HepG2 (cell line): ENCODE results near the gene ZBTB8B. TPM values are rescaled to one million over a fixed set of nuclear protein-coding genes. Genes with fewer than 3 reads are reported as not detected.

ENCODE experiments used
- AHR ChIP-seq: IDR thresholded peaks from 2 replicates; pipeline ENCODE4 v1.6.1; 2018; ENCODE audit warnings: missing genetic modification reagents, missing compliant biosample characterization
- CREB1 ChIP-seq, 2 experiments: fragments of 450-650 bp in 1 of 2; IDR thresholded peaks; 2 replicates each; pipeline ENCODE4 v1.6.1; 2016 to 2017; ENCODE audit warnings: control low read depth in 1 of 2, mild to moderate bottlenecking in 1 of 2, missing compliant biosample characterization in 1 of 2, missing genetic modification characterization in 1 of 2
- CREBL2 ChIP-seq: sonication (generic); formaldehyde crosslinking; IDR thresholded peaks from 2 replicates; pipeline ENCODE4 v1.8.1; 2023; ENCODE audit warnings: missing genetic modification reagents, mild to moderate bottlenecking, borderline replicate concordance
- FOXA3 ChIP-seq: IDR thresholded peaks from 2 replicates; pipeline ENCODE4 v1.6.1; 2016; ENCODE audit warnings: missing genetic modification reagents, missing compliant biosample characterization
- HDAC2 ChIP-seq: sonication (generic); formaldehyde crosslinking; IDR thresholded peaks from 2 replicates; pipeline ENCODE4 v1.4.0; 2020; ENCODE audit warnings: missing genetic modification reagents
- HNRNPH1 ChIP-seq: fragments of 200-400 bp; formaldehyde crosslinking; optimal IDR thresholded peaks from 2 replicates; pipeline ENCODE3; 2017; ENCODE audit warnings: mild to moderate bottlenecking, low read depth, low read length
- HNRNPL ChIP-seq: fragments of 200-400 bp; formaldehyde crosslinking; IDR thresholded peaks from 2 replicates; pipeline ENCODE4 v1.6.1; 2017; ENCODE audit warnings: mild to moderate bottlenecking, low read depth, low read length
- IKZF1 ChIP-seq: fragments of 450-650 bp; IDR thresholded peaks from 2 replicates; pipeline ENCODE4 v1.7.1; 2016
- MAX ChIP-seq: IDR thresholded peaks from 2 replicates; pipeline ENCODE4 v1.6.1; 2012; ENCODE audit warnings: inconsistent platforms
- NONO ChIP-seq, 2 experiments: fragments of 450-650 bp in 1 of 2; sonication (generic) in 1 of 2; formaldehyde crosslinking in 1 of 2; IDR thresholded peaks in 1 of 2; conservative IDR thresholded peaks in 1 of 2; 2 replicates each; pipeline versions ENCODE4 v1.6.1 to v1.8.0; 2017 to 2022; ENCODE audit warnings: mild to moderate bottlenecking in 1 of 2, missing genetic modification reagents in 1 of 2, moderate library complexity in 1 of 2
- PHF20 ChIP-seq: sonication (generic); formaldehyde crosslinking; IDR thresholded peaks from 2 replicates; pipeline ENCODE4 v1.5.0; 2020; ENCODE audit warnings: mild to moderate bottlenecking, missing genetic modification reagents
- RBFOX2 ChIP-seq: fragments of 200-400 bp; formaldehyde crosslinking; IDR thresholded peaks from 2 replicates; pipeline ENCODE4 v1.6.1; 2017; ENCODE audit warnings: low read depth, mild to moderate bottlenecking, low read length
- RFX1 ChIP-seq: fragments of 450-650 bp; IDR thresholded peaks from 2 replicates; pipeline ENCODE4 v1.6.1; 2017
- SALL1 ChIP-seq: sonication (generic); formaldehyde crosslinking; IDR thresholded peaks from 2 replicates; pipeline ENCODE4 v1.8.0; 2022; ENCODE audit warnings: mild to moderate bottlenecking, missing genetic modification reagents
- SAP130 ChIP-seq: IDR thresholded peaks from 2 replicates; pipeline ENCODE4 v1.6.1; 2016; ENCODE audit warnings: low read depth
- SOX5 ChIP-seq: IDR thresholded peaks from 2 replicates; pipeline ENCODE4 v1.6.1; 2016; ENCODE audit warnings: borderline replicate concordance
- SOX6 ChIP-seq, 2 experiments: fragments of 450-650 bp in 1 of 2; sonication (generic) in 1 of 2; formaldehyde crosslinking in 1 of 2; IDR thresholded peaks; 2 replicates each; pipeline versions ENCODE4 v1.4.0 to v1.6.1; 2017 to 2020; ENCODE audit warnings: antibody characterized with exemption in 1 of 2, mild to moderate bottlenecking in 1 of 2, missing genetic modification reagents in 1 of 2
- SP4 ChIP-seq: sonication (generic); formaldehyde crosslinking; IDR thresholded peaks from 2 replicates; pipeline ENCODE4 v1.8.1; 2023; ENCODE audit warnings: mild to moderate bottlenecking, missing genetic modification reagents
- SRSF4 ChIP-seq: fragments of 200-400 bp; formaldehyde crosslinking; IDR thresholded peaks from one replicate; pipeline ENCODE4 v1.6.1; 2018; ENCODE audit warnings: mild to moderate bottlenecking, low read depth, low read length, moderate library complexity; ENCODE audit not compliant: poor library complexity, severe bottlenecking
- U2AF1 ChIP-seq: fragments of 200-400 bp; formaldehyde crosslinking; optimal IDR thresholded peaks from 2 replicates; pipeline ENCODE3; 2017; ENCODE audit warnings: mild to moderate bottlenecking, low read depth, low read length
- UBTF ChIP-seq: sonication (generic); formaldehyde crosslinking; IDR thresholded peaks from 2 replicates; pipeline ENCODE4 v1.4.0; 2020; ENCODE audit warnings: mild to moderate bottlenecking, missing genetic modification reagents
- YEATS2 ChIP-seq: sonication (generic); formaldehyde crosslinking; IDR thresholded peaks from 2 replicates; pipeline ENCODE4 v1.4.0; 2020; ENCODE audit warnings: missing genetic modification reagents, borderline replicate concordance
- ZMAT5 ChIP-seq: sonication (generic); formaldehyde crosslinking; IDR thresholded peaks from 2 replicates; pipeline ENCODE4 v1.5.0; 2020; ENCODE audit warnings: mild to moderate bottlenecking, low read depth, missing genetic modification reagents, borderline replicate concordance
- ZNF235 ChIP-seq: sonication (generic); formaldehyde crosslinking; IDR thresholded peaks from 2 replicates; pipeline ENCODE4 v1.8.1; 2023; ENCODE audit warnings: mild to moderate bottlenecking, missing genetic modification reagents, borderline replicate concordance
- ZNF260 ChIP-seq: sonication (generic); formaldehyde crosslinking; IDR thresholded peaks from 2 replicates; pipeline ENCODE4 v1.4.0; 2020; ENCODE audit warnings: missing genetic modification reagents, low read depth, mild to moderate bottlenecking, borderline replicate concordance
- ZNF607 ChIP-seq: sonication (generic); formaldehyde crosslinking; IDR thresholded peaks from 2 replicates; pipeline ENCODE4 v1.5.1; 2020; ENCODE audit warnings: missing genetic modification reagents, mild to moderate bottlenecking, borderline replicate concordance
- ZNF616 ChIP-seq: sonication (generic); formaldehyde crosslinking; IDR thresholded peaks from 2 replicates; pipeline ENCODE4 v1.5.0; 2020; ENCODE audit warnings: low read depth, mild to moderate bottlenecking, missing genetic modification reagents
- ZNF644 ChIP-seq: IDR thresholded peaks from 2 replicates; pipeline ENCODE4 v1.6.1; 2016; ENCODE audit warnings: low read depth
- ZNF792 ChIP-seq: IDR thresholded peaks from 2 replicates; pipeline ENCODE4 v1.6.1; 2016
- polyA plus RNA-seq, 8 experiments: library from polyadenylated mRNA; depleted of rRNA in 3 of 8; stranded (reverse) in 7 of 8; unstranded in 1 of 8; fragments of >200 nt; fragmentation: Illumina TruSeq in 4 of 8; extraction: Trizol in 4 of 8; gene quantifications; 2 replicates each; pipeline versions ENCODE4 v1.2.1 to v1.2.3, GENCODE V29; 2011 to 2016; ENCODE audit warnings: low read depth in 4 of 8, missing spikeins in 1 of 8, mixed read lengths in 1 of 8; ENCODE audit not compliant: insufficient read depth in 1 of 8
- total RNA-seq, 5 experiments: library from RNA; depleted of rRNA; stranded (reverse); fragments of >200 nt; fragmentation: Illumina TruSeq; extraction: Trizol; gene quantifications; 2 replicates each; pipeline ENCODE4 v1.2.3, GENCODE V29; 2016; ENCODE audit warnings: low read depth in 1 of 5

Gene ZBTB8B
- total and polyA plus RNA-seq, 2 of the 13 experiments (the other 11 are each of a cell fraction or from before 2014, with no cell fraction given) = under 0.01 to 0.02 TPM

- TF ChIP-seq ZNF260 = no peak
- no peak for TF ChIP-seq AHR (CRISPR knock-in tag)
- TF ChIP-seq SP4 (CRISPR knock-in tag) = no peak
- no peak for TF ChIP-seq HNRNPL
- 0 out of 2 replicates have a peak, but pooled peaks have one; percentile 49 for TF ChIP-seq NONO (IDR thresholded peaks at IDR 0.05)
- no peak for TF ChIP-seq NONO (CRISPR knock-in tag; conservative IDR thresholded peaks at IDR 0.05)
- no peak for TF ChIP-seq HDAC2 (CRISPR knock-in tag)
- no peak for TF ChIP-seq SRSF4
- TF ChIP-seq ZNF607 (CRISPR knock-in tag) = no peak
- no peak for TF ChIP-seq SALL1
- TF ChIP-seq U2AF1 = no peak
- TF ChIP-seq FOXA3 (CRISPR knock-in tag) = no peak
- TF ChIP-seq CREBL2 = no peak
- no peak for TF ChIP-seq RBFOX2
- TF ChIP-seq SOX5 (CRISPR knock-in tag) = no peak
- TF ChIP-seq ZNF235 (CRISPR knock-in tag) = no peak
- no peak for TF ChIP-seq YEATS2 (CRISPR knock-in tag)
- TF ChIP-seq CREB1 (IDR thresholded peaks at IDR 0.05) = peak; percentile 97
- TF ChIP-seq CREB1 (CRISPR knock-in tag; IDR thresholded peaks at IDR 0.05) = no peak
- TF ChIP-seq IKZF1 = 0 out of 2 replicates have a peak, but pooled peaks have one; percentile 62
- no peak for TF ChIP-seq RFX1
- no peak for TF ChIP-seq HNRNPH1
- no peak for TF ChIP-seq PHF20 (CRISPR knock-in tag)
- TF ChIP-seq ZNF616 (CRISPR knock-in tag) = no peak
- no peak for TF ChIP-seq ZNF792
- no peak for TF ChIP-seq MAX
- TF ChIP-seq ZNF644 = no peak
- TF ChIP-seq SOX6 (IDR thresholded peaks at IDR 0.05) = peak; percentile 92; the same call in 1 of the 2 replicates
- TF ChIP-seq SOX6 (CRISPR knock-in tag; IDR thresholded peaks at IDR 0.05) = no peak
- no peak for TF ChIP-seq ZMAT5
- TF ChIP-seq SAP130 = no peak
- TF ChIP-seq UBTF (CRISPR knock-in tag) = no peak
These were observed 7.0 kb downstream of the ZBTB8B start (continued) for GRCh38 chr1:32471695-32472362.
